CD4-positive, alpha-beta T cell treated with Interleukin-17A for 1 hour (primary cell): Measurements from ENCODE around the gene CRABP2.

ENCODE experiments used
- DNase-seq: peaks from one replicate; pipeline ENCODE4 v3.0.0-alpha.2; 2020

CRABP2 gene

DNA sequence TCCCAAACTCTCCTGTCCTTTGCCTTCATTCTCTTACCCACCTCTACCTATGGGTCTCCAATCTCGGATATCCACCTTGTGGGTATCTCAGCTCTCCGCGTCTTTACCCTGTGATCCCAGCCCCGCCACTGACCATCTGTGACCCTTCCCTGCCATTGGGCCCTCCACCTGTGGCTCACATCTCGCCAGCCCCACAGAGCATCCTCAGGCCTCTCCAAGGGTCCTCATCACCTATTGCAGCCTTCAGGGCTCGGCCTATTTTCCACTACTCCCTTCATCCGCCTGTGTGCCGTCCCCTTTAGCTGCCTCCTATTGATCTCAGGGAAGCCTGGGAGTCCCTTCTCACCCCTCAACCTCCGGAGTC, 52.4 kb downstream of the CRABP2 start:
- DNase-seq: no peak

DNA sequence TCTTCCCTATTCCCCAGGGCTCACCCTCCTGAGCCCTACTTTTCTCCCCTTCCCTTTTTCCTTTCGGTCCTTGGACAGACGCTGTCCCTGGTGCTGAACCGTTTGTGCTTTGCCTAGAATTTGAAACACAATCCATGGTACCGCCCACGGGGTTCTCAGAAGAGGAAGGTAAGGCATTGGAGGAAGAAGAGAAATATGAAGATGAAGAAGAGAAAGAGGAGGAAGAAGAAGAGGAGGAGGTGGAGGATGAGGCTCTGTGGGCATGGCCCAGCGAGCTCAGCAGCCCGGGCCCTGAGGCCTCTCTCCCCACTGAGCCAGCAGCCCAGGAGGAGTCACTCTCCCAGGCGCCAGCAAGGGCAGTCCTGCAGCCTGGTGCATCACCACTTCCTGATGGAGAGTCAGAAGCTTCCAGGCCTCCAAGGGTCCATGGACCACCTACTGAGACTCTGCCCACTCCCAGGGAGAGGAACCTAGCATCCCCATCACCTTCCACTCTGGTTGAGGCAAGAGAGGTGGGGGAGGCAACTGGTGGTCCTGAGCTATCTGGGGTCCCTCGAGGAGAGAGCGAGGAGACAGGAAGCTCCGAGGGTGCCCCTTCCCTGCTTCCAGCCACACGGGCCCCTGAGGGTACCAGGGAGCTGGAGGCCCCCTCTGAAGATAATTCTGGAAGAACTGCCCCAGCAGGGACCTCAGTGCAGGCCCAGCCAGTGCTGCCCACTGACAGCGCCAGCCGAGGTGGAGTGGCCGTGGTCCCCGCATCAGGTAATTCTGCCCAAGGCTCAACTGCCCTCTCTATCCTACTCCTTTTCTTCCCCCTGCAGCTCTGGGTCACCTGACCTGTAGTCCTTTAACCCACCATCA, 53.0 kb downstream of the CRABP2 start:
- DNase-seq: no peak
